ENCODE measurements around the gene ZNF382. TPM values are rescaled to one million over a fixed set of nuclear protein-coding genes. Genes with fewer than 3 reads are reported as not detected.

The ZNF382 gene
- total and polyA plus RNA-seq, 2 of the 4 experiments (the other 2 are of a cell fraction) = 0.80 to 4.5 TPM

GRCh38 chr19:36573895-36574720 is 31.0 kb upstream of the ZNF382 start:
- Histone ChIP-seq H2AK5ac (ENCODE audit: low read depth, low read length) (0 out of 2 replicates have a peak overlapping the region, but pooled peaks have one; percentile 67), H3K4me1 (ENCODE audit: control insufficient read depth, insufficient read depth, low read length) (peaks cover 2% of the 10 kb centered on the region; the same call in 1 of the 2 replicates), H4K5ac (ENCODE audit: low read depth, low read length) (peak overlapping the region; percentile 78), H3K36me3 (ENCODE audit: control insufficient read depth, insufficient read depth, low read length) (peaks cover 24% of the 10 kb centered on the region), H2BK5ac (ENCODE audit: low read depth, low read length, poor library complexity, severe bottlenecking) (peak overlapping the region; percentile 83), H3K9me1 (ENCODE audit: insufficient read depth, low read length) (no peaks in the 10 kb centered on the region), H3K27me3 (ENCODE audit: control insufficient read depth, insufficient read depth, low read length) (no peaks in the 10 kb centered on the region), H3K23ac (ENCODE audit: low read depth, low read length) (peak overlapping the region; percentile 76), H3K9me3 (ENCODE audit: control insufficient read depth, insufficient read depth, low read length) (peaks cover 13% of the 10 kb centered on the region), H2AFZ (replicated peaks; ENCODE audit: low read length, poor library complexity) (peak overlapping the region; percentile 98), H4K91ac (ENCODE audit: insufficient read depth, low read depth, low read length) (peak overlapping the region; percentile 59; the same call in 1 of the 2 replicates), H3K14ac (replicated peaks; ENCODE audit: low read depth, low read length) (peak overlapping the region; percentile 34; the same call in 1 of the 2 replicates), H3K4me2 (ENCODE audit: low read depth, low read length) (peak overlapping the region; percentile 68), H3K56ac (ENCODE audit: extremely low read depth, insufficient read depth, low read length) (peak overlapping the region; percentile 52; the same call in 1 of the 2 replicates), H3K27ac (ENCODE audit: insufficient read depth, low read length) (peak overlapping the region; percentile 87), H3K4ac (ENCODE audit: low read depth, low read length) (peak overlapping the region; percentile 51), H3K9ac (ENCODE audit: low read depth, low read length) (peak overlapping the region; percentile 69), H4K8ac (ENCODE audit: low read depth in 2 of 2, low read length in 2 of 2) (peak overlapping the region; percentile 79 to 89), H3K18ac (ENCODE audit: low read depth, low read length) (0 out of 2 replicates have a peak overlapping the region, but pooled peaks have one; percentile 9), H2BK15ac (ENCODE audit: low read depth, low read length) (no peak overlapping the region), H3K79me1 (ENCODE audit: low read depth in 1 of 2, low read length in 2 of 2) (peaks cover 16 to 29% of the 10 kb centered on the region in 2 experiments), H3K4me3 (ENCODE audit: insufficient read depth, low read depth, low read length) (peak overlapping the region; percentile 58), H2AK9ac (replicated peaks; ENCODE audit: low read depth, low read length, poor library complexity) (peak overlapping the region; percentile 82), H2BK120ac (ENCODE audit: low read depth, low read length) (no peak overlapping the region), H2BK20ac (ENCODE audit: low read depth, low read length) (no peak overlapping the region), H4K20me1 (ENCODE audit: insufficient read depth, low read length) (no peaks in the 10 kb centered on the region)
- WGBS, 2 experiments (ENCODE audit: extremely low coverage in 2 of 2, insufficient read length in 1 of 2) = 19% methylated on average over 6 of the region's 18 CpGs; no CpG with 5 or more reads in 1 of the 2 experiments
- no peak for TF ChIP-seq MXI1 (IDR thresholded peaks at IDR 0.05; ENCODE audit: borderline replicate concordance, low read depth, low read length)
- TF ChIP-seq RCOR1 (IDR thresholded peaks at IDR 0.05; ENCODE audit: insufficient replicate concordance, low read length) = no peak
- TF ChIP-seq CTCF (conservative IDR thresholded peaks at IDR 0.05; ENCODE audit: low read depth, low read length) = no peak
- intact Hi-C loops (cut with micrococcal nuclease) (loop anchor here (2.0 kb wide), 2 partner anchors 31 to 93 kb away; partner anchors contain the start of genes ZNF382 and ZNF461), dilution Hi-C loops (cut with HindIII; ENCODE audit: low sequenced_read_pairs, unreplicated experiment) (no loop called here), in situ Hi-C loops (cut with MboI; ENCODE audit: low sequenced_read_pairs) (no loop called here)
- ChIA-PET CTCF (no interaction called here), POLR2A (ENCODE audit: unreplicated experiment) (no interaction called here)
- peak; percentile 52 for ATAC-seq (ENCODE audit: low read depth)
- peak; percentile 35 for DNase-seq
- TSS peak; percentile 35 for BruUV-seq (replicated peaks)

Measured in IMR-90 (cell line).